GM19397 (cell line): ENCODE results near the gene PPL.
"Not testable (repeated sequence)": the region's sequence is repeated elsewhere in the genome, so short reads cannot be mapped to it uniquely, and the experiment has no call there.

Experiments
- ATAC-seq: cut with Tn5 transposase; IDR thresholded peaks from one replicate; pipeline ENCODE4 v1.9.1; 2021; ENCODE audit warnings: mild to moderate bottlenecking, moderate library complexity; ENCODE audit not compliant: unreplicated experiment

PPL gene

GRCh38 chr16:4913774-4914525 is 23.0 kb downstream of the PPL start:
- no peak for ATAC-seq

GRCh38 chr16:4913130-4913773 is 23.7 kb downstream of the PPL start:
- no peak for ATAC-seq

GRCh38 chr16:4911970-4912386 is 25.0 kb downstream of the PPL start:
- no peak for ATAC-seq

- no peak for ATAC-seq
Measured at GRCh38 chr16:4910828-4911227, 26.1 kb downstream of the PPL start.

GRCh38 chr16:4909825-4910224 is 27.1 kb downstream of the PPL start:
- ATAC-seq: no peak

GRCh38 chr16:4908854-4909401 is 28.0 kb downstream of the PPL start:
- ATAC-seq: no peak

GRCh38 chr16:4904942-4905615 is 31.9 kb downstream of the PPL start:
- no peak for ATAC-seq

- no peak for ATAC-seq
Measured at GRCh38 chr16:4904108-4904941, 32.6 kb downstream of the PPL start.

GRCh38 chr16:4902038-4902437 is 34.9 kb downstream of the PPL start:
- no peak for ATAC-seq

GRCh38 chr16:4900750-4901149 is 36.2 kb downstream of the PPL start:
- ATAC-seq: no peak

GRCh38 chr16:4900036-4900435 is 36.9 kb downstream of the PPL start:
- ATAC-seq: no peak

- no peak for ATAC-seq
Measured at GRCh38 chr16:4899474-4899846, 37.5 kb downstream of the PPL start.

- no peak for ATAC-seq
Measured at GRCh38 chr16:4898811-4899473, 38.0 kb downstream of the PPL start.

- no peak for ATAC-seq
Measured at GRCh38 chr16:4897328-4897727, 39.6 kb downstream of the PPL start.

GRCh38 chr16:4896761-4897160 is 40.2 kb downstream of the PPL start:
- ATAC-seq: not testable (repeated sequence)

- no peak for ATAC-seq
Measured at GRCh38 chr16:4895366-4895765, 41.6 kb downstream of the PPL start.

- no peak for ATAC-seq
Measured at GRCh38 chr16:4894276-4895150, 42.4 kb downstream of the PPL start.

GRCh38 chr16:4893103-4893862 is 43.7 kb downstream of the PPL start:
- ATAC-seq: no peak
